Measurements from ENCODE around the gene NBPF3.
A peak's percentile ranks its signal among the peaks of the same experiment; 100 is the strongest.
"Not testable (repeated sequence)": the region's sequence is repeated elsewhere in the genome, so short reads cannot be mapped to it uniquely, and the experiment has no call there.

Gene NBPF3

GRCh38 chr1:21439345-21439720 lies 604 bp upstream of the NBPF3 start:
- no peak for DNase-seq

GRCh38 chr1:21440630-21441125 lies 741 bp downstream of the NBPF3 start:
- not testable (repeated sequence) for DNase-seq

GRCh38 chr1:21446647-21447046 lies 6.7 kb downstream of the NBPF3 start:
- DNase-seq, result not testable (repeated sequence)

GRCh38 chr1:21447311-21447710 lies 7.4 kb downstream of the NBPF3 start:
- DNase-seq, result no peak

- DNase-seq, result no peak
Observed at GRCh38 chr1:21449906-21450305, 10.0 kb downstream of the NBPF3 start.

GRCh38 chr1:21451212-21451611 lies 11.3 kb downstream of the NBPF3 start:
- no peak for DNase-seq

GRCh38 chr1:21451981-21452411 lies 12.1 kb downstream of the NBPF3 start:
- no peak for DNase-seq

GRCh38 chr1:21453964-21454614 lies 14.2 kb downstream of the NBPF3 start:
- not testable (repeated sequence) for DNase-seq

GRCh38 chr1:21454904-21455303 lies 15.0 kb downstream of the NBPF3 start:
- not testable (repeated sequence) for DNase-seq

GRCh38 chr1:21457654-21458053 lies 17.7 kb downstream of the NBPF3 start:
- DNase-seq, result no peak

- not testable (repeated sequence) for DNase-seq
Observed at GRCh38 chr1:21465127-21465526, 25.2 kb downstream of the NBPF3 start.

- not testable (repeated sequence) for DNase-seq
Observed at GRCh38 chr1:21467946-21468345, 28.0 kb downstream of the NBPF3 start.

GRCh38 chr1:21468599-21468998 lies 28.7 kb downstream of the NBPF3 start:
- DNase-seq, result no peak

- no peak for DNase-seq
Observed at GRCh38 chr1:21469581-21469980, 29.6 kb downstream of the NBPF3 start.

- no peak for DNase-seq
Observed at GRCh38 chr1:21472861-21473260, 32.9 kb downstream of the NBPF3 start.

GRCh38 chr1:21478356-21478755 lies 38.4 kb downstream of the NBPF3 start:
- DNase-seq, result no peak

GRCh38 chr1:21483881-21484280 lies 43.9 kb downstream of the NBPF3 start:
- DNase-seq, result not testable (repeated sequence)

GRCh38 chr1:21489146-21489545 lies 49.2 kb downstream of the NBPF3 start:
- DNase-seq, result no peak

- DNase-seq, result no peak
Observed at GRCh38 chr1:21490774-21491487, 51.0 kb downstream of the NBPF3 start.

GRCh38 chr1:21491488-21492355 lies 51.8 kb downstream of the NBPF3 start:
- peak; percentile 20 for DNase-seq

- no peak for DNase-seq
Observed at GRCh38 chr1:21492356-21492625, 52.4 kb downstream of the NBPF3 start.

- DNase-seq, result no peak
Observed at GRCh38 chr1:21494196-21494595, 54.3 kb downstream of the NBPF3 start.

- DNase-seq, result no peak
Observed at GRCh38 chr1:21495225-21495820, 55.4 kb downstream of the NBPF3 start.

All from NCI-H1417 treated with DMSO at 0.1 percent for 48 hours (cell line).